Stimulated activated CD4-positive, alpha-beta T cell treated with anti-CD3 and anti-CD28 coated beads, Interleukin-15, amount 100 ng/mL, for 24 hours (primary cell): ENCODE measurements around the gene TNPO1.
"Not testable (repeated sequence)": the region's sequence is repeated elsewhere in the genome, so short reads cannot be mapped to it uniquely, and the experiment has no call there.

Experiments
- DNase-seq: peaks from one replicate; pipeline ENCODE4 v3.0.0-alpha.2; 2020

The TNPO1 gene

DNA sequence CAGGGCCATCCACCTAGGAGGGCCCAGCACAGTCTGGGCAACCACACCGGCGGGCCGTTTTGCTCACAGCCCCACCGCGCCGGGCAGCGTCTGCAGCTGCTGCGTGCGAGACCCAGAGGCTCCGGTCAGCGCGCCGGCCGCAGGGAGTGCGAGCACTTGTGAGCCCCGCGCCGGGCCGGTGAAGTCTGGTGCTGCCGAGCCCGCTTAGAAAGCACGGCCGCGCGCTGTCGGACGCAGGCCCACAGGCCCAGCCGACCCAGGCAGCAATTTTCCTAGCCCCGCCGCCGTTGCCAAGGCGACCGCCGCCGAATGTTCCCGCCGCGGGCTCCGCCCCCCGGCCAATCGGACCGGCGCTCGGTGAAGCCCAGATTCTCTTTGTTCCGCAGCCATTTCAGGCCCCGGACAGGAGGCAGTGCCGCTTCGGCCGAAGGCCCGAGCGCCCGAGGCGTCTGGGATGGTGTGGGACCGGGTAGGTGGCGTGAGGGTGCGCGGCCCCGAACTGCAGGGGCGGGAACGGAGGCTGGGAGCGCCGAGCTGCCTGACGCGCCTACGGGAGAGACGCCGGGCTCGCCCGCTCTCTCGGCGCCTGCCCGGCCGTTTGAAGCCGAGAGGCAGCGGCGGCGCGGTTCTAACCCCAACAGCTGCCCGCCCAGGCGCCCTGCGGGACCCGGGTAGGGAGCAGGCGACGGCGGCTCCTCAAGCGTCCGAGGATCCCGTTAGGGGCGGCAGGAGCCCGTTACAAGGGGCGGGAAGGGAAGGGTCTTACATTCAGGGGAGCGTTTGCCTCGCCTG, at the start of gene TNPO1:
TNPO1 (plus strand) TSS at position 378 of the 792 bp plus-strand sequence; CDS start at position 455, 77 bp downstream.
- peak; percentile 90 for DNase-seq

DNA sequence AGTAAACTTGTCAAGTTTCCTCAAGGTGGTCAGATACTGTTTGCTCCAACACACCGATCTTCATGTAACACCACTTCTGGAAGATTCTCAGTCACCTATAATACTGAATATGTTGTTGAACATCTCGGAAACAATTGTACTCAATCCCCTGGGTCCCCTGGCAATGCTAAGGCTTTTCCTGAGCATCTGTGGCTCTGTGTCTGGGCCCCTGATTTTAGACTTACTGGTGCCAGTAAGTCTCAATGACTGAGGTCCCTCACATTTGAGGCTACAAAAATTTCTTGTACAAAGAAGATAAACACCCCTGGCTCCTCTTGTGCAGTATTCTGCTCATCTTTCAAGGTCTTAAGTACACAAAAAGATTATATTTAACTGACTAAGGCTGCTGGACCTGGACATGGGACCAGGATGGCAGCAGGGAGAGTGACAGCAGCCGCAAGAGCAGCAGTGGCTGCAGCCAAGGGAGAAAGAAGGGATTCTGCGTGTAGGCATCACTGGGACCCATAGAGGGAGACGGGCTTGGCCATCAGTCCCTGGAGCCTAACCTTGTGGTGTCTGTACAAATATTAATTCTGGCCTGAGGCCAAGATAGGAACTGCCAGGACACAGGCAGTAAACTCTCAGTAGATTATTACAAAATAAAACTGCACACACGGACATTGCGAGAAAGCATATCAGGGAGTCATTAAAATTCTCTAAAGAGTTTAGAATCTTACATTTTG, 49.0 kb upstream of the TNPO1 start:
- DNase-seq = no peak

DNA sequence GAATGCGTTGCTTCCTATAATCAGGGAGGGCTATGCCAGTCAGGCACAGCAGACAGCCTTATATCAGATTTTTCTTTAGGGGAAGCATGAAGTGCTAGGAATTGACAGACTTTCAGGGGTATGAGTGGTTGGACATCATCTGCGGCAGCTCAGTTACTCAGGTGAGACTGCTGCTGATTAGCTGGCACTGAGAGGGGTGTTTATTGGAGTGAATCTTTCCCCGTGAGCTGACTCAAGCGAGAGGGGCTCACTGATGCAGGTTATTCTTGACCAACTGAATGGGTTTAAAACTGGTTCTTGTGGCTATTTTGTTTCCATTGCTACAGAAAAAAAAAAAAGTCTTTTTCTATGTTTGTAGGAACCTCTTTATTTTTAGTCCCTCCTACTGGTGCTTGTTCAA, 46.2 kb upstream of the TNPO1 start:
- DNase-seq = no peak

GRCh38 chr5:72776684-72777083, 39.8 kb upstream of the TNPO1 start:
- no peak for DNase-seq

GRCh38 chr5:72779520-72779919, 36.9 kb upstream of the TNPO1 start:
- no peak for DNase-seq

DNA sequence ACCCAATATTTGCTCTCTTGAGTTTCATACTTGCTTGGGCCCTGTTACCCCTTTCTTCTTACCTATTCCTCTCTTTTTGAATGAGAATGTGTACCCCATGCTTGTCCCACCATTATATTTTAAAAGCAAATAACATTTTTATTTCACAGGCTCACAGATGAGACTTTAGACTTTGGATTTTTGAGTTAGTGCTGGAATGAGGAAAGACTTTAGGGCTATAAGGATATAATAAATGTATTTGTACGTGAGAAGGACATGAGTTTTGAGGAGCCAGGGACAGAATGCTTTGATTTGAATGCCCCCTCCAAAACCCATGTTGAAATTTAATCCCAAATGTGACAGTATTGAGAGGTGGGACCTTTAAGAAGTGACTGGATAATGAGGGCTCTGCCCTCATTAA, 33.1 kb upstream of the TNPO1 start:
- DNase-seq = no peak

DNA sequence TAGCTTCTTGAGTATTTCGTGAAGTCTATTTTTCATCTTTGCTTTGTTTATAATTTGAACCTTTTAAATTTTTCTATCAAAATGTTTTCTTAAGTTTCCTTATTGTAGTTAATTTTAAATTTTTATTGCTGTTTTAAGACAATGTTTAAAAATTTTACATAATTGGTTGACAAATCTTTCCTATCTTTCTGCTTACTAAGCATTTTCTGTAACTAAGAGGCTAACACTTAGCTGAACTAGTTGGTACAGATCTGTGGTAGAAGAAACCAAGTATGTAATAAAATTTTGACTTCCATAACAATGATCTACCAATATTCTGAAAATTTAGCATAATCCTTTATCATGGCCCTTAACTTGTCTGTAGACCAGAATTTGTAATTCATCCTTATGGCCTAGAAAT, 32.3 kb upstream of the TNPO1 start:
- DNase-seq = no peak

DNA sequence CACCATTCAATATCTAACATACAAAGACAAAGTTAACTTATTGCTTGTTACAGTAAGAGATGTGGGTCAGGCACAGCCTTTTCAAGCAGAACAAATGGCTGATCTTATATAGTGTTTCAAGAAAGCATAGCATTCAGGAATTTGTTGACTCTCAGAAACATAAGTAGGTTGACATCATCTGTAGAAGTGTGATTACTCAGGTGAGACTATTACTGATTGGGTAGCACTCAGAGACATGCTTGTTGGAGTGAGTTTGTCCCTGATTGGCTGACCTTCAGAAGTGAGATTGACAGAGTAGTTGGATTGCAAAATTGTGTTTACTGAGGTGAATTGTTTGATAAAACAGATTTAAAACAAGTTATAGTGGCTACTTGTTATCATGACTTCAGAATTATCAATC, 30.7 kb upstream of the TNPO1 start:
- DNase-seq = no peak

DNA sequence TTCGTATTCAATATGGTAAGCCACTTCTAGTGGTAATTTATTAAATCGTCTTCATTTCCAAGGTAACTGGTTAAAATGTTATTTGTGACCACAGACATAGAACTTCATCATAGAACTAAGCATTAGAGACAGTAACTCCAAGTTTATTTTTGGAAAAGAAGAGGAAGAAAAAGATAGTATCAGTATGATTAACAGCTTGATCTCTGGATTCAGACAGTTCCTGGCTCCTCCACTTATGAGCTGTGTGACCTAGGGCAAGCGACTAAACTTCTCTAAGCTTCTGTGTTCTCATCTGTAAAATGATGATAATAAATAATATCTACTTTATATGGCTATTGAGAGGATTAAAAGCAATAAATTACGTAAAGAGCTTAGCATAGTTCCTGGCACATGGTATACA, 29.8 kb upstream of the TNPO1 start:
- no peak for DNase-seq

- no peak for DNase-seq
Observed at GRCh38 chr5:72788866-72789505, 27.5 kb upstream of the TNPO1 start.

DNA sequence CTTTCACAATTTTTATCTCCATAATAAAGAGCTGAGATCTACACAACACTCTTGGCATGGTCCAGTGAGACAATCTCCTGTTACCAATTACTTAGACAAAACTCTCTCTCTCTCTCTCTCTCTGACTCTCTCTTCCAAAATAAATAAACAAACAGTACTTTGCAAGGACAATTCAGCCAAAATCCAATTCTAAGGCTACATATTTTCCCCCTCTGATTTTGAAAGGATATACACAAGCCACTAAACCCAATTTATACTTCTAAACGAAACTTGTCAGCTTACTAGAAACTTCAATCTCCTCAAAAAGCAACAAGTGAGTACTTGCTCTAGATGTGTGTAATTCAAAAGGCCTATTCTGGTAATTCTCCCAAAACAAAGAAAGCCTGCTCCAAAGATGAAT, 26.3 kb upstream of the TNPO1 start:
- no peak for DNase-seq

DNA sequence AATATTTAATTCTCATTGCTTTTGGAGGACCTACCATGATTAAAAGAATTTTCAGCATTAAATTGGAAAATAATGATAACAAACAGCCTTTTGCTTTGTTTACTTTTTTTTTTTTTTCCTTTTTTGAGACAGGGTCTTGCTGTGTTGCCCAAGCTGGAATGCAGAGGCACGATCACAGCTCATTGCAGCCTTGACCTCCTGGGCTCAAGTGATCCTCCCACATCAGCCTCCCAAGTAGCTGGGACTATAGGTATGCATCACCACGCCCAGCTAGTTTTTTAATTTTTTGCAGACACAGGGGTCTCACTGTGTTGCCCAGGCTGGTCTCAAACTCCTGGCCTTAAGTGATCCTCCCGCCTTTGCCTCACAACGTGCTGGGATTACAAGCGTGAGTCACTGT, 23.8 kb upstream of the TNPO1 start:
- DNase-seq = not testable (repeated sequence)

GRCh38 chr5:72796001-72796400, 20.5 kb upstream of the TNPO1 start:
- DNase-seq = no peak

DNA sequence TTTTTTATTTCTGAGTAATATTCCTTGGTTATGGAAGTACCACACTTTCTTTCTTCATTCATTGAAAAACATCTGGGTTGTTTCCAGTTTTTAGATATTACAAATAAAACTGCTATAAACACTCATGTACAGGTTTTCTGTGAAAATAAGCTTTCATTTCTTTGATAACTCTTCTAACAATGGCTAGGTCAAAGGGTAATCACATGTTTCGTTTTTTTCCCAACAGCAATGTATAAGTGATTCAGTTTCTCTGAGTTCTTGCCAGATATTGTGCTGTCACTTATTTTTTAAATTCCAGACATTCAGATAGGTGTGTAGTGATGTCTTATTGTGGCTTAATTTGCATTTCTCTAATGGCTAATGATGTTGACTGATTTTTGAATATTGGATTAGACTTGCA, 16.7 kb upstream of the TNPO1 start:
- no peak for DNase-seq

DNA sequence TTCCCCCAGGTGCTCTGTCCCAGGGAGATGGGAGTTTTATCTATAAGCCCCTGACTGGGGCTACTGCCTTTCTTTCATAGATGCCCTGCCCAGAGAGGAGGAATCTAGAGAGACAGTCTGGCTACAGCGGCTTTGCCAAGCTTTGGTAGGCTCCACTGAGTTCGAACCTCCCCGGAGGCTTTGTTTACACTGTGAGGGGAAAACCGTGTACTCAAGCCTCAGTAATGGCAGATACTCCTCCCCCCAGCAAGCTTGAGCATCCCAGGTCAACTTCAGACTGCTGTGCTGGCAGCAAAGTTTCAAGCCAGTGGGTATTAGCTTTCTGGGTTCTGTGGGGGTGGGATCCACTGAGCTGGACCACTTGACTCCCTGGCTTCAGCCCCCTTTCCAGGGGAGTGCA, 7.8 kb upstream of the TNPO1 start:
- not testable (repeated sequence) for DNase-seq

- DNase-seq = no peak
Observed at GRCh38 chr5:72811849-72812248, 4.6 kb upstream of the TNPO1 start.

DNA sequence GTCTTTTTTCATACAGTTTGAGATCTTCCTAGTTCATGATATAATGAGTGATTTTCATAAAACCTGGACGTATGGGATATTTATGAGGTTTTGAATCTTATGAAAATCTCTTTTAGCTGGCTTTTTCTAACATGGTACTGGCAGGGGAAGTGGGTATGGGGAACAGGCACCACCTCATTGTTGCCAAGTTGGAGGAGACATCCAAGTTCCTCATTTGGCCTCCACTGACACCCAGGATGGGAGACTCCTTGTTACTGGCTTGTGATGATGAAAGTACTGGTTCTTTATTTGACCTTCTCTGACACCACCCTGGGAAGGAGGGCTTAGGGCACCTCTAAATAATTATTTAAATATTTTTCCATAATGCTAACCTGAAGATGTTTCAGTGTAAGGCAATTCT, 4.0 kb upstream of the TNPO1 start:
- DNase-seq = no peak

DNA sequence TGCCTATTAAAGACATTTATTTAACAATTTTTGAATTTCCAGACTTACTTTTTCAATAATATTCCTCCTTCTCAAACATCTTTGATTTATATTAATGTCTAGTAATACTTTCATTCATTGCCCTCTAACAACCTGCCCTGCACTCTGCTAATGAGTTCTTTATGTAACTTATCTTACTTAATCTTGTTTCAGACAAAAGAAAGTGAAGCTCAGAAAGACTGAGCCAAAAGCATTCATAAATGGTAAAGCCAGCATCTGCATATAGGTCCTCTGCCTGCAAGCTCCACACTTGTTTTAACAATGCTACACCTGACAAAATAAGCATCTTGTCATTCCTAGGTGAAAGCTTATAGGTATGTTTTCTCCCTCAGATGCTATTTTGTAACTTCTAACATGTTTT, 2.4 kb upstream of the TNPO1 start:
- DNase-seq = no peak

DNA sequence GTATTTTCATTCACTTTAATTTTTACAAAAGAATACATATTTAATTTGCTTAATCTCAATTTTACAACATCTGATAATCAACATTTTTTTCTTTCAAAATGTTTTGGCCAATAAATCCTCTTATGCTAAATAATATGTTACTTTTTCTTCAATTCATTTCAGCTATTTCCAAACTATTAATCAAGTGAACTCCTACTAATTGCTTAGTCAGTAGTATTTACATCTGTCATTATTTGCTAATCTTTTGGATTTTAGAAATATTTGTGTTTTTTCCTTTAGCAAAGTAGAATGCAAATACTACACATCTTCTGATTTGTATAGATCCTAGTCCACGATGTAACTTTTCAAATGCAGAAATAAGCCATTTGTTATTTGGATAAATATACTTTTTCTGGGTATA, 1.6 kb upstream of the TNPO1 start:
- DNase-seq = no peak

- DNase-seq = no peak
Observed at GRCh38 chr5:72815580-72816283, 729 bp upstream of the TNPO1 start.

GRCh38 chr5:72817076-72817481, 618 bp downstream of the TNPO1 start:
- DNase-seq = peak; percentile 50

DNA sequence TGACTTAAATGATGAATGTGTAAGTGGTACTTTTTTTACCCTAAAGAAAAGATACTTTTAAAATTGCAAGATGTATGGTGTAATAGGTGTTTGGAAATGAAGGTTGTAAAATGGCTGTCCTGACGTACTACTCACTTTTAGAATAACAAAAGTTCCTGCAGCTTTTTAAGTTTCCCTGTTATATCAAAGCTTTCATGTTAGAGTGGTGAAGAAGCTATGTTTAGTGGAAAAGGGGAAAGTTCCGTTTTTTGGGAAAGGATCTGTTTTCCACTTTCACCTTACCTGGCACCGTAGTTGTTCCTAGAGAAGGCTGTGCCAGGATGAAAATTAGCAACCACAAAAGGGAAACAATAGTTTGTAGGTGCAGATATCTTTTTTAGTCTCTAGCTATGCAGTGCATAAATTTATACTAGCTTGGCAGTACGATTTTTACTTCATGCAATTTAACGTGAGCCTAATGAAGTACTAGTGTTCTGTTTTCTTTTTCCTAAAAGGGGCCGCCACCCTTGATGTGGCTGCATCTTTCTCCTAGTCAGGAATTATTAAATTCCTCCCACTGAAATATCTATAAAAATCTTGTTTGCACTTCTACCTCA, 1.3 kb downstream of the TNPO1 start:
- no peak for DNase-seq
